Tongue (tissue), 2 donors: ENCODE results near the gene BEND6. TPM values are rescaled to one million over a fixed set of nuclear protein-coding genes. Genes with fewer than 3 reads are reported as not detected.
A peak's percentile ranks its signal among the peaks of the same experiment; 100 is the strongest.

ENCODE experiments used
- DNase-seq: peaks from one replicate; pipeline ENCODE4 v3.0.0-alpha.2; 2015
- total RNA-seq: library from RNA; depleted of rRNA; stranded (reverse); fragments of >200 nt; gene quantifications from one replicate; pipeline ENCODE4 v1.2.3, GENCODE V29; 2014

The BEND6 gene, protein sequence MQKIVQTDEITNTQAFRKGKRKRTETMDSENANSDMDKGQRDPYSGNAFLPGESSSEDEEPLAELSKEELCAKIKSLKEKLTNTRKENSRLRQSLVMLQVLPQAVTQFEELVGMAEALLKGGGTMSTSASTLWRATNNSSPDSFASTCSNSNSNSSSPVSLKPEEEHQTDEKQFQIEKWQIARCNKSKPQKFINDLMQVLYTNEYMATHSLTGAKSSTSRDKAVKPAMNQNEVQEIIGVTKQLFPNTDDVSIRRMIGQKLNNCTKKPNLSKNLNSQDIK
- 4.9 TPM for total RNA-seq

DNA sequence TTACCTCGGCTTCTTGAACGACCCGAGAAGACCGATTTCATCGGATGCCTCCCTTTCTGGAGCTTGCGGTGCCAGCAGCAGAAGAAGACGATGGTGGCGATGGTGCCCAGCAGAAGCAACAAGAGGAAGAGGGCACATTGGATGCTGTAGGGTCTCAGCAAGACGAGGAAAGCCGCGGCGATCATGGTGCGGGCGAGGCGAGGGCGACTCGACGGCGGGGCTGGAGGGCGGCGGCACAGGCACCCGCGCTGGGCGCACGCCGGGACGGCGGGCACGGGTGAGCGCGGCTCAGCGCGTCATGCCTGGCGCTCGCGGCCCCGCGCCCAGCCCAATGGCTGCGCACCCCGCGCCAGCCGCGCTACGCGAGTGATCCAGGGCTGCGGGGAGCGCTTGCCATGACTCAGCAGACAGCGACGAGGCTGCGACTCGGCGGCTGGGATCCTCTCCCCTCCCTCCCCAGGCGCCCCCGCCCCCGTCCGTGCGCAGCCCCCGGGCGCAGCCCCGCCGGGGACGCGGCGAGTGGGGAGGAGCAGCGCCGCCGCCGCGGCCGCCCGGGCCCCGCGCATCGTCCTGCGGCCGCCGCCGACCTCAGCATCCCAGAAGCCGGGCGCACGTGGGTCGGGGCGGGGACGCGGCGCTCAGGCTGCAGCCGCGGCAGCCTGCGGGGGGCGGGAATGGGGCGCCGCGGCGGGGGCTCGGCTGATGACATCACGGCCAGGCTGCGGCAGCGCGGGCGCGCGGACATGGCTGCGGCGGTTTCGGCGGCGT lies at the start of gene BEND6:
Gene BEND6 (plus strand): TSS at position 705 of the 768 bp plus-strand sequence. CDS start 26,704 bp downstream, outside the sequence.
- peak; percentile 76 for DNase-seq

- no peak for DNase-seq
These were observed 49.5 kb upstream of the BEND6 start for GRCh38 chr6:56905378-56905777.

DNA sequence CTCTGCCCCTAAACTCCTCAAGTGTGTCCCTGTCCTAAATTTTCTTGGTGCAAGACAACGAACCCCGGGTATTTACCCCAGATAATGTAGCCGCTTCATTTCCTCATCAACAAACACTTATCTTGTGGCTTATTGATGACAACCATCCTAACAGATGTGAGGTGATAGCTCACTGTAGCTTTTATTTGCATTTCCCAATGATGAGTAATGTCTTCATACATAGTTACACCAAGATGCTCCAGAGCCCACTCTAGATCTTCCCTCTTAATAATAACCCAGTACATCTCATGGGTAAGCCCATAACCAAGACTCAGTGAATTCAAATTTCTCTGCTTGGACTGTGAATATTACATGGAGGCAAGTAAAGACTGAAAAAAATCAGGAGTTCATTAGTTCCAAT lies 48.2 kb upstream of the BEND6 start:
- DNase-seq = no peak

DNA sequence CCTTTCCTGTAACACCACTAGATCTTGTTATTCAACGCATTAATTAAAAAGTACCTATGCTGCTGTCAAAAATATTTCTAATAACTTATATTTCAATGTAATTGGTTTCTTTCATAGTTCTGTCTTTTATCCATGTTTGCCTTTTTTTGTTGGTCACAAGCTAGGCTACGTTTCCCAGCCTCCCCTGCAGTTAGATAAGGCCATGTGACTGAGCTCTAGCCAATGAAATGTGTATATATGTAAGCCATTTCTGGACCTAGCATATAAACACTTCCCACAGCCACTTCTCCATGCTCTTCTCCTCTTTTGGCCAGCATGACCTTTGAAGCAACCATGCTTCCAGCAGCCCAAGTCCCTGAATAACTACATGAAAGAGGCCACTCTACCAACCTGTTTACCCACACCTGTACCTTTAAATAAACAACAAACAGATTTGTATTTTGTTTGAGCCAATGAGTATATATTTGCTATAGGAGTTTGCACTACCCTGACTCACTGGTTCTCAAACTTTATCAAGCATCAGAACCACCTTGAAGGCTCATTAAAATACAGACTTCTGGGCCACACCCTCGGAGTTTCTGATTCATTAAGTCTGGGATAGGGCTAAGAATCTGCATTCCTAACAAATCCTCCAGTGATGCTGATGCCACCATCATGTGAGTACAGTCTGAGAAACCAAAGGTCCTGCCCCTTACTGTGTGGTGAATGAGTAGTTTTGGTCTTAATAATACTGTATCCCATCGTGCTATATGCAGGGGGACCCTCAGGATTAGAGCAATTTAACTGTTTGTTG lies 45.6 kb upstream of the BEND6 start:
- DNase-seq = no peak

GRCh38 chr6:56911847-56912246 lies 43.1 kb upstream of the BEND6 start:
- peak; percentile 35 for DNase-seq

- no peak for DNase-seq
These were observed 41.4 kb upstream of the BEND6 start for GRCh38 chr6:56913285-56914074.

GRCh38 chr6:56914798-56915658 lies 39.9 kb upstream of the BEND6 start:
- DNase-seq = peak; percentile 48

- no peak for DNase-seq
These were observed 39.1 kb upstream of the BEND6 start for GRCh38 chr6:56915832-56916231.

DNA sequence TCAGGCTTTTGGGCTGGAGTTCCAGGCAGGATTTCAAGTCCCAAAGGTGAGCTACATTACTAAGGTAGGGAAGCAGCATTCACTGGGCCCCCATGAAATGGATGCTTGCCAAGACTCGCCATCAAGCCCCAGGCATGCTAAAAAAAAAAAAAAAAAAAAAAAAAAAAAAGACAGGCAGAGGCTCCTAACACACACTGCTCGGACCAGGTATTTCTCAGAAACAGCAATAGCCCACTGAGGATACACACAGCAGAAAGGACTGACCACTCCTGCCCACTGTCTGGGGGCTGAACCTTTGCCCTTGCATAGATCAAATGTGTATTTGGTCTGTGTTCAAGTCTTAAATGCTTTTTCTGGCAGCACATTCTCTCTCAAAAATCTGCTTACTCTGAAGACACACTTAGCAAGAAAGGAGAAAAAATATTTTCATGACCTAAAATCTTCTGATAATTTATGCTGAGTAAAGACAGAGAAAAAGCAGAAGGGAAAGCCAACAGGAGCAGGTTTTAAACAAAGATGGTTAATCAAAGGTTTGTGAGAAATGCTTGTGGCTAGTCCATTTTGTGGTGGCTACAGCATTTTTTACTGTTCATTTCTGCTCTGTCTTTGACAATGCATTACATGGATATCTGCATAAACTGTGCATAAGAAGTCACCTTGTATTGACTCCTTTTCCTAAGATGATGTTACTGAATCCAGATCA lies 37.9 kb upstream of the BEND6 start:
- no peak for DNase-seq

GRCh38 chr6:56922645-56923044 lies 32.3 kb upstream of the BEND6 start:
- no peak for DNase-seq

DNA sequence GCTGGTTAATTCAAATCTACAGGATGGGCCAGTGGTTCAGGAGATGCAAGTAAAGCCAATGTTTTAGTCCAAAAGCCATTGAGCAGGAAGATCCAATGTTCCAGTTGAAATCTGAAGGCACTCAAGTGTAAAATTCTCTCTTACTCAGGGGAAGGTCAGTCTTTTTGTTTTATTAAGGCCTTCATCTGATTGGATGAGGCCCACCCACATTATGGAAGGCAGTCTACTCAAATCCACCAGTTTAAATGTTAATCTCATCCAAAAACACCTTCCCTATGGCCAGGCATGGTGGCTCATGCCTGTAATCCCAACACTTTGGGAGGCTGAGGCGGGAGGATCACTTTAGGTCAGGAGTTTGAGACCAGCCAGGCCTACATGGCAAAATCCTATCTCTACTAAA lies 31.3 kb upstream of the BEND6 start:
- DNase-seq = no peak

DNA sequence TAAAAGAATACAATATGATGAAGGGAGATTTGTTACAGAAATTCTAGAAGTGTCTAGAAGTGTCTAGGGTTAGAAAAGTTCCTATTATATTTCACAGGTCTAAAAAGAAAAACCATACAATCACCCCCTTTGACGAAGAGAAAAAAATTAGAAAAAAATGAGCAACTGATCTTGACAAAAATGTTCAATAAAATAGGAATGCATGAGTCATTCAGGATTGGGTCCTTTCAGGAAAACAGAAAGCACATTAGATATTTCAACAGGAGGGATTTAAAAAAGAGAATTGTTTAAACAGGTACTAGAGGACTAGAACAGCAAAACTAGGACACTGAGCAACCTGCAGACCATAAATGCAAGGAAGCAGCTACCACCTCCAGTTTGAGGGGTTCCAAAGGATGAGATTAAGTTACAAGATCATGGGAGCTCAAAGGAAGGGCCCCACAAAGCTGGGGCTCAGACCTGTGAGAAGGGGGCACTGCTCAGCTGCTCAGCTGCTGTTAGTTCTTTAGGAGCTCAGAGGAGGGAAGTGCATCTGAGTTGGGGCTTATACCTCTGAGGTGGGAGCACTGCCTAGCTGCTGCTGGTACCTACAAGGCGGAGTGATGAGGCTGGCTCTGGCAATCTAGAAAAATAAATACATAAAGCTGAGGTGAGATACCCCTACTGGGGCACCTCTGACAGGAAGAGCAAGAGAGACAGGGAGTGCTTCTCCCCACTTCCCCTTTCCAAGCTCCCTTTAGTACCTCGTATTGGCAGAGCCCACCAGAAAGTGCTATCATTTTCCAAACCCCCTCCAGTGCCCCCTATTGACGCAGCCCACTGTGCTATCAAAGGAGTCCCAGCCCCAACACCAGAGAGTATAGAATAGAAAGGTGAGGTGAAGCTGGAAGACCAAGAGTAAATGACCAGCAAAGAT lies 27.1 kb upstream of the BEND6 start:
- DNase-seq = no peak

- DNase-seq = no peak
These were observed 24.1 kb upstream of the BEND6 start for GRCh38 chr6:56930846-56931245.

- no peak for DNase-seq
These were observed 21.9 kb upstream of the BEND6 start for GRCh38 chr6:56932910-56933477.

DNA sequence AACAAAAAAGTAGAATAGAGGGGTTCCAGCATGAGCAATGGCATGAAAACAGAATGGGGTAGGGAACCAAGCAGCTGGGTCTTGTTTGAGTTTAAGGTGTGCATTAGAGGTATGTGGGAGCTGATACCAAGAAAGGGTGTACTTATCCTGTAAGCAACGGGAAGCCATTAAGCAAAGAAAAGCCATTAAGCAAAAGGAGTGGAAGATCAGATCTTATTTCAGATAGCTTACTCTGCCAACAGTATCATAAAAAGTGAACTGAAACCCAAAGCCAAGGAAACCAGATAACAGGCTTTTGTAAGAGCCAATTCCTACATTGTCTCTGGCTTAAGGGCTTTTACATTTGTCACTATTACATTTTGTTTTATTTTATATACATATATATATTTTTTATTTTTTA lies 21.3 kb upstream of the BEND6 start:
- DNase-seq = no peak

DNA sequence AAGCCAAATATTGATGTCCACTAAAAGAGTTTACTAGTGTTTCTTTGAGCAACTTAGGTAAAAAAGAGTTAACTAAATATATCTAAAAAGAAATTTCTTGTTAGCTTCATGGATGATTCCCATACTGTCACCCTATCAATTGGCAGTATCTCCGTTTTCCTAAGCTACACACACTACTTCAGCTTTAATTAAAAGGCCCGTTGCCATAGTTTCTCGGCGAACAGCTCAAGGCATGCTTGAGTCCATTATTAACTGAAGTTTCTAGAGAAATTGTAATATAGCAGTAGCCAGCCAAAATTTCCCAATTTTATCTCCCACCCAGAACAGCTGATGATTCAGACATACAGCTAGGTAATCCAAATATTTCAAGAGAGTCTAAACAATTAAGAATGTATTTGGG lies 20.0 kb upstream of the BEND6 start:
- no peak for DNase-seq

DNA sequence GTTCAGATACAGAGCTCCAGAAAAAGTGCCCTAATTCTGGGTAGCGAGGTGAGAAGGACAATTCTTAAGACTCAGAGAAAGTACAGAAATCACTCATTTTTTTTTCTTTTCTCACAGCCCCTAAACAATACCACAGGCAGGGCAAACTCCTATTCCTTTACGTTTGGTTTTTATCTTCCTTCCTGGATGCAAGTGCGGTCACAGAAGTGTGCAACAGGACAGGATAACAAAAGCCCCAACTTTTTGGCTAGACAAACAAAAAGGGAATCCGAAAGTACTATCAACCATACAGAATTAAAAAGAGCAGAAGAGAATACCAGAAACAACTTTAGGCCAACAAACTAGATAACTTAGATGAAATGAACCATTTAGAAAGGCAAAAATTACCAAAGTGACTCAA lies 18.4 kb upstream of the BEND6 start:
- no peak for DNase-seq

DNA sequence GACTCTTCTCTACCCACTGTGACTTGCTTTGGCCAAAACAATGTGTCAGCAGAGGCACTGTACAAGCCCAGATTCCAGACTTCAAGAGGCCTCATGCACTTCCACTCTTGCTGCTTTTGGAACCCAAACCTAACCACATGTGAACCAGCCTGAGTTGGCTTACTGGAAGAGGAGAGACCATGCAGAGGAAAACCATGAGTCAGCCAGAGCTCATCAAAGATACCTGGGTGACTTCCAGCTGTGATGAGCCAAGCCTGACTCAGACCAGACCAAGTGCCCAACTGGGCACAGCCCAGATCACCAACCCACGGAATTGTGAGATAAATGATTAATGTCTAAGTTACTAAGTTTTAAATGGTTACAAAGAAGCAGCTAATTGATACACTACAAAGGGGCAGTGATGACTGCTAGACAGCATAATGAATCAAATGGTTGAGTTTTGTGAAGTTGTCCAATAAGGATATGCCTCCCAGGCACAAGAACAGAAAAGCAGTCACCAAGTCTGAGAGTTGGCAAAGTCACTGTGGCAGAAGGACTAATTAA lies 16.2 kb upstream of the BEND6 start:
- no peak for DNase-seq

GRCh38 chr6:56940463-56940862 lies 14.4 kb upstream of the BEND6 start:
- no peak for DNase-seq
